ENCODE data around the gene OVCH2.

DNA sequence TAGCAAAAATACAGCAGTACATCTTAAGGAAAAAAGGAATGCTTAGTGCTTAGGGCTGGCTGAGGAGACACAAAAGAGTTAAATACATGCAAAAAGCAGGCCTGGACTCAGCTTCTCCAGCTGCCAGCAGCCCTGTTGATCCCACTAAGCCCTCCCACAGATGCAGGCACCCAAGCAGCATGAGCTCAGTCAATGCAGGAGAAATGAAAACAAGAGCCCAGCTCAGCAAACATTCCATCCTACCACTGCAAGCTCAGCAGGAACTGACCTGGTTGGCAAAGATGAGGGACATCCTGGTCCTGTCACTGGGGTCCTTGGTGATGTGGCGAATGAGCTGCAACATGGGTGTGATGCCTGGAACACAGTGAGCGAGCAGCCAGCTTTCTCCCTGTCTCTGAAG is 38.8 kb downstream of the OVCH2 start:
- TF ChIP-seq POLR2A (IDR thresholded peaks at IDR 0.05) (no peak), CTCF (IDR thresholded peaks at IDR 0.05) (no peak)

All from adrenal gland (tissue), 5 donors.